VCaP (cell line): ENCODE results near the gene SLC38A2.

ENCODE experiments used
- H3K27ac ChIP-seq: fragments of 450-650 bp; 2 replicates; pipeline ENCODE4 v1.5.1; 2017
- CTCF ChIP-seq: fragments of 450-650 bp; conservative IDR thresholded peaks from 2 replicates; pipeline ENCODE4 v1.5.1; 2017; ENCODE audit warnings: mild to moderate bottlenecking, moderate library complexity

SLC38A2 gene

GRCh38 chr12:46380881-46381280, 8.3 kb upstream of the SLC38A2 start:
- H3K27ac ChIP-seq: no peak overlapping the region
- no peak for TF ChIP-seq CTCF

GRCh38 chr12:46380022-46380796, 7.6 kb upstream of the SLC38A2 start:
- no peak for TF ChIP-seq CTCF
- no peak overlapping the region for H3K27ac ChIP-seq

GRCh38 chr12:46379352-46379751, 6.8 kb upstream of the SLC38A2 start:
- no peak overlapping the region for H3K27ac ChIP-seq
- TF ChIP-seq CTCF: no peak

- TF ChIP-seq CTCF: no peak
- H3K27ac ChIP-seq: no peak overlapping the region
These were observed 6.0 kb upstream of the SLC38A2 start for GRCh38 chr12:46378530-46378929.

- no peak overlapping the region for H3K27ac ChIP-seq
- no peak for TF ChIP-seq CTCF
These were observed 5.1 kb upstream of the SLC38A2 start for GRCh38 chr12:46377678-46378077.

- H3K27ac ChIP-seq: no peak overlapping the region
- no peak for TF ChIP-seq CTCF
These were observed 4.0 kb upstream of the SLC38A2 start for GRCh38 chr12:46376579-46376978.

GRCh38 chr12:46374711-46375110, 2.1 kb upstream of the SLC38A2 start:
- H3K27ac ChIP-seq: no peak overlapping the region
- no peak for TF ChIP-seq CTCF
